GM10248 (cell line): Measurements from ENCODE around the gene QKI.

Source experiments
- CTCF ChIA-PET: fragments of 300-600 bp; sonication (Branson Sonifier 250); formaldehyde crosslinking; extraction: SDS; loops from one replicate; lab custom pipeline; 2021; ENCODE audit warnings: antibody characterized with exemption; lab: Yijun Ruan, JAX
- POLR2A ChIA-PET: fragments of 350-650 bp; sonication (Branson Sonifier 250); formaldehyde crosslinking; extraction: SDS; loops from one replicate; lab custom pipeline; 2020; ENCODE audit warnings: antibody characterized with exemption; lab: Yijun Ruan, JAX
- DNase-seq: peaks from one replicate; pipeline ENCODE4 v3.0.0; 2012; ENCODE audit errors: extremely low spot score
- CTCF ChIP-seq: IDR thresholded peaks from 2 replicates; pipeline ENCODE4 v1.5.1; 2012; ENCODE audit warnings: mild to moderate bottlenecking, low read depth; ENCODE audit errors: extremely low read depth, missing control alignments, control extremely low read depth

Gene QKI

GRCh38 chr6:163531122-163531521 is 116.6 kb downstream of the QKI start:
- ChIA-PET POLR2A (no interaction called here), CTCF (interaction anchor here (1.0 kb wide), 1 partner anchor 21 kb away, joined by 3 read pairs; no protein-coding TSS in a partner anchor)
- no peak for DNase-seq
- TF ChIP-seq CTCF = no peak

GRCh38 chr6:163532526-163533078 is 118.1 kb downstream of the QKI start:
- DNase-seq = no peak
- ChIA-PET POLR2A (no interaction called here), CTCF (no interaction called here)
- TF ChIP-seq CTCF = no peak

- POLR2A ChIA-PET = no interaction called here
- CTCF ChIA-PET = interaction anchor here (1.2 to 1.4 kb wide), 3 partner anchors 10 to 16 kb away, joined by 3 to 6 read pairs (median 3); no protein-coding TSS in a partner anchor
- no peak for DNase-seq
- TF ChIP-seq CTCF = no peak
These were observed 118.9 kb downstream of the QKI start for GRCh38 chr6:163533443-163533842.

- ChIA-PET POLR2A (no interaction called here), CTCF (interaction anchor here (1.1 kb wide), 1 partner anchor 12 kb away, joined by 4 read pairs; no protein-coding TSS in a partner anchor)
- DNase-seq = no peak
- TF ChIP-seq CTCF = no peak
These were observed 122.3 kb downstream of the QKI start for GRCh38 chr6:163536770-163537169.

- POLR2A ChIA-PET = interaction anchor here (1.0 kb wide), 1 partner anchor 78 kb away, joined by 3 read pairs; no protein-coding TSS in a partner anchor
- no peak for DNase-seq
- CTCF ChIA-PET = interaction anchor here (1.0 to 1.6 kb wide), 4 partner anchors 10 to 21 kb away, joined by 3 to 4 read pairs (median 3); no protein-coding TSS in a partner anchor
- TF ChIP-seq CTCF = no peak
These were observed 123.8 kb downstream of the QKI start for GRCh38 chr6:163538331-163538730.

GRCh38 chr6:163539101-163539762 is 124.7 kb downstream of the QKI start:
- DNase-seq = no peak
- CTCF ChIA-PET = interaction anchor here (1.5 to 1.6 kb wide), 2 partner anchors 17 to 22 kb away, joined by 3 to 4 read pairs; no protein-coding TSS in a partner anchor
- TF ChIP-seq CTCF = no peak
- POLR2A ChIA-PET = no interaction called here
